Chondrocyte (in vitro differentiated cells): ENCODE measurements around the gene ADCY1. TPM values are rescaled to one million over a fixed set of nuclear protein-coding genes. Genes with fewer than 3 reads are reported as not detected.

Source experiments
- DNase-seq: peaks from one replicate; pipeline ENCODE4 v3.0.0; 2021; ENCODE audit warnings: mixed read lengths, low spot score
- H3K27ac Mint-ChIP-seq: one replicate; pipeline ENCODE4 v1.8.0; 2021; ENCODE audit warnings: mild to moderate bottlenecking, moderate library complexity, mixed read lengths; ENCODE audit not compliant: unreplicated experiment
- H3K27me3 Mint-ChIP-seq: 2 replicates; pipeline ENCODE4 v1.8.0; 2021; ENCODE audit warnings: low read depth, mixed read lengths
- H3K36me3 Mint-ChIP-seq: 2 replicates; pipeline ENCODE4 v1.8.0; 2021; ENCODE audit warnings: low read depth, mixed read lengths
- H3K4me1 Mint-ChIP-seq: 2 replicates; pipeline ENCODE4 v1.8.0; 2021; ENCODE audit warnings: low read depth, mild to moderate bottlenecking, mixed read lengths
- H3K4me3 Mint-ChIP-seq: one replicate; pipeline ENCODE4 v1.8.0; 2021; ENCODE audit warnings: mild to moderate bottlenecking, moderate library complexity, mixed read lengths; ENCODE audit not compliant: unreplicated experiment
- H3K9me3 Mint-ChIP-seq: 2 replicates; pipeline ENCODE4 v1.8.0; 2021; ENCODE audit warnings: low read depth, mixed read lengths
- CTCF ChIP-seq: fragments of 200-600 bp; sonication (generic); IDR thresholded peaks from 2 replicates; pipeline ENCODE4 v1.5.0; 2021; ENCODE audit warnings: antibody characterized with exemption, mild to moderate bottlenecking, moderate library complexity
- total RNA-seq: library from RNA; stranded (reverse); gene quantifications from 3 replicates; pipeline ENCODE4 v1.2.1, GENCODE V29; 2021

The ADCY1 gene
- total RNA-seq, 1 donor from 2014 or later = 0.50 TPM

- Mint-ChIP-seq H3K27ac (no peak overlapping the region), H3K4me1 (no peaks in the 10 kb centered on the region), H3K9me3 (no peaks in the 10 kb centered on the region), H3K27me3 (peaks cover 20% of the 10 kb centered on the region), H3K4me3 (no peak overlapping the region), H3K36me3 (no peaks in the 10 kb centered on the region)
- no peak for TF ChIP-seq CTCF
- DNase-seq = no peak
These were observed 12.7 kb downstream of the ADCY1 start for GRCh38 chr7:45586542-45587520.

GRCh38 chr7:45588466-45588865 lies 14.3 kb downstream of the ADCY1 start:
- no peak for TF ChIP-seq CTCF
- H3K4me1 Mint-ChIP-seq = no peaks in the 10 kb centered on the region
- no peaks in the 10 kb centered on the region for H3K36me3 Mint-ChIP-seq
- peaks cover 15% of the 10 kb centered on the region for H3K27me3 Mint-ChIP-seq
- no peak overlapping the region for H3K4me3 Mint-ChIP-seq
- no peaks in the 10 kb centered on the region for H3K9me3 Mint-ChIP-seq
- DNase-seq = no peak
- H3K27ac Mint-ChIP-seq = no peak overlapping the region

GRCh38 chr7:45589061-45589460 lies 14.9 kb downstream of the ADCY1 start:
- Mint-ChIP-seq H3K27me3 (peaks cover 15% of the 10 kb centered on the region), H3K36me3 (no peaks in the 10 kb centered on the region), H3K27ac (no peak overlapping the region), H3K9me3 (no peaks in the 10 kb centered on the region), H3K4me3 (no peak overlapping the region), H3K4me1 (no peaks in the 10 kb centered on the region)
- TF ChIP-seq CTCF = no peak
- no peak for DNase-seq

- Mint-ChIP-seq H3K4me3 (no peak overlapping the region), H3K36me3 (no peaks in the 10 kb centered on the region), H3K9me3 (no peaks in the 10 kb centered on the region), H3K4me1 (no peaks in the 10 kb centered on the region), H3K27ac (no peak overlapping the region), H3K27me3 (peaks cover 15% of the 10 kb centered on the region)
- DNase-seq = no peak
- no peak for TF ChIP-seq CTCF
These were observed 15.9 kb downstream of the ADCY1 start for GRCh38 chr7:45589915-45590678.

GRCh38 chr7:45590679-45591057 lies 16.5 kb downstream of the ADCY1 start:
- no peaks in the 10 kb centered on the region for H3K4me1 Mint-ChIP-seq
- TF ChIP-seq CTCF = no peak
- no peak overlapping the region for H3K4me3 Mint-ChIP-seq
- no peaks in the 10 kb centered on the region for H3K9me3 Mint-ChIP-seq
- peaks cover 16% of the 10 kb centered on the region for H3K27me3 Mint-ChIP-seq
- H3K36me3 Mint-ChIP-seq = no peaks in the 10 kb centered on the region
- no peak overlapping the region for H3K27ac Mint-ChIP-seq
- DNase-seq = no peak
